HEK293T (cell line): ENCODE measurements around the gene SLC6A19.

Experiments
- CTCF ChIA-PET: fragments of 350-600 bp; formaldehyde crosslinking; extraction: SDS; loops from one replicate; lab custom pipeline; 2021; ENCODE audit warnings: antibody characterized with exemption, inconsistent platforms; lab: Yijun Ruan, JAX
- POLR2A ChIA-PET: fragments of 350-600 bp; formaldehyde crosslinking; extraction: SDS; loops from one replicate; lab custom pipeline; 2020; ENCODE audit warnings: antibody characterized with exemption, inconsistent platforms; lab: Yijun Ruan, JAX
- DNase-seq: peaks from one replicate; pipeline ENCODE4 v3.0.0; 2012; ENCODE audit warnings: mixed read lengths; ENCODE audit errors: extremely low spot score
- ARNT ChIP-seq: fragments of 450-650 bp; IDR thresholded peaks from 2 replicates; pipeline ENCODE4 v1.6.1; 2017; ENCODE audit warnings: mild to moderate bottlenecking
- BHLHE40 ChIP-seq: fragments of 450-650 bp; IDR thresholded peaks from 2 replicates; pipeline ENCODE4 v1.6.1; 2016; ENCODE audit warnings: mild to moderate bottlenecking, moderate library complexity, borderline replicate concordance
- CTBP1 ChIP-seq: fragments of 450-650 bp; IDR thresholded peaks from 2 replicates; pipeline ENCODE4 v1.6.1; 2016; ENCODE audit warnings: borderline replicate concordance
- ELF4 ChIP-seq: fragments of 450-650 bp; IDR thresholded peaks from 2 replicates; pipeline ENCODE4 v1.6.1; 2017; ENCODE audit warnings: antibody characterized with exemption
- FOXA1 ChIP-seq: fragments of 450-650 bp; IDR thresholded peaks from 2 replicates; pipeline ENCODE4 v1.6.1; 2016; ENCODE audit warnings: mild to moderate bottlenecking
- FOXK2 ChIP-seq: fragments of 450-650 bp; IDR thresholded peaks from 2 replicates; pipeline ENCODE4 v1.6.1; 2016; ENCODE audit warnings: mild to moderate bottlenecking
- FOXM1 ChIP-seq: fragments of 450-650 bp; IDR thresholded peaks from 2 replicates; pipeline ENCODE4 v1.6.1; 2017; ENCODE audit warnings: mild to moderate bottlenecking, borderline replicate concordance
- HDGF ChIP-seq: fragments of 450-650 bp; IDR thresholded peaks from 2 replicates; pipeline ENCODE4 v1.6.1; 2017; ENCODE audit warnings: antibody characterized with exemption, borderline replicate concordance
- L3MBTL2 ChIP-seq: fragments of 450-650 bp; conservative IDR thresholded peaks from 2 replicates; pipeline ENCODE4 v1.6.1; 2016; ENCODE audit warnings: mild to moderate bottlenecking
- LEF1 ChIP-seq: fragments of 450-650 bp; IDR thresholded peaks from 2 replicates; pipeline ENCODE4 v1.6.1; 2017; ENCODE audit warnings: mild to moderate bottlenecking, borderline replicate concordance
- NFRKB ChIP-seq: fragments of 450-650 bp; IDR thresholded peaks from 2 replicates; pipeline ENCODE4 v1.6.1; 2016; ENCODE audit warnings: mild to moderate bottlenecking, moderate library complexity
- PKNOX1 ChIP-seq: fragments of 450-650 bp; IDR thresholded peaks from 2 replicates; pipeline ENCODE4 v1.6.1; 2016
- SP1 ChIP-seq: fragments of 450-650 bp; IDR thresholded peaks from 2 replicates; pipeline ENCODE4 v1.6.1; 2017
- SUZ12 ChIP-seq: fragments of 450-650 bp; IDR thresholded peaks from 2 replicates; pipeline ENCODE4 v1.6.1; 2016; ENCODE audit warnings: mild to moderate bottlenecking
- TARDBP ChIP-seq: fragments of 450-650 bp; IDR thresholded peaks from 2 replicates; pipeline ENCODE4 v1.6.1; 2016
- ZNF384 ChIP-seq: fragments of 450-650 bp; IDR thresholded peaks from 2 replicates; pipeline ENCODE4 v1.6.1; 2016

Gene SLC6A19

GRCh38 chr5:1195916-1196315 is 5.5 kb upstream of the SLC6A19 start:
- TF ChIP-seq TARDBP: no peak
- no peak for TF ChIP-seq BHLHE40
- no peak for TF ChIP-seq ARNT
- TF ChIP-seq CTBP1: no peak
- no peak for TF ChIP-seq L3MBTL2
- no peak for TF ChIP-seq PKNOX1
- TF ChIP-seq FOXA1: no peak
- TF ChIP-seq HDGF: no peak
- no peak for TF ChIP-seq SP1
- no peak for TF ChIP-seq FOXK2
- no peak for TF ChIP-seq FOXM1
- no peak for TF ChIP-seq ELF4
- no peak for TF ChIP-seq LEF1
- TF ChIP-seq NFRKB: no peak
- no peak for TF ChIP-seq ZNF384
- TF ChIP-seq SUZ12: no peak
- no peak for DNase-seq
- ChIA-PET CTCF (no interaction called here), POLR2A (no interaction called here)

GRCh38 chr5:1196562-1196961 is 4.8 kb upstream of the SLC6A19 start:
- CTCF ChIA-PET: no interaction called here

GRCh38 chr5:1197876-1198666 is 3.3 kb upstream of the SLC6A19 start:
- no peak for TF ChIP-seq SP1
- no peak for TF ChIP-seq L3MBTL2
- no peak for TF ChIP-seq BHLHE40
- no peak for TF ChIP-seq ARNT
- no peak for TF ChIP-seq ELF4
- no peak for TF ChIP-seq TARDBP
- no peak for TF ChIP-seq FOXM1
- DNase-seq: no peak
- ChIA-PET POLR2A (no interaction called here), CTCF (interaction anchor here (0.9 kb wide), 1 partner anchor 24 kb away, joined by 3 read pairs; no protein-coding TSS in a partner anchor)

More at GRCh38 chr5:1196562-1196961, 4.8 kb upstream of the SLC6A19 start:
- DNase-seq: no peak
- POLR2A ChIA-PET: no interaction called here
- TF ChIP-seq ZNF384 (no peak), ELF4 (no peak), ARNT (no peak), NFRKB (no peak), SUZ12 (no peak), SP1 (no peak)

- ChIA-PET CTCF (no interaction called here), POLR2A (no interaction called here)
- TF ChIP-seq FOXM1: no peak
- DNase-seq: no peak
These were observed 2.1 kb upstream of the SLC6A19 start for GRCh38 chr5:1199340-1199648.

- CTCF ChIA-PET: no interaction called here
- POLR2A ChIA-PET: no interaction called here
- DNase-seq: no peak
- TF ChIP-seq BHLHE40 (no peak), CTBP1 (no peak), ARNT (no peak), LEF1 (no peak), ZNF384 (no peak), FOXK2 (no peak), L3MBTL2 (no peak), SP1 (no peak), NFRKB (no peak), HDGF (no peak), SUZ12 (no peak), FOXA1 (no peak)
These were observed 1.5 kb upstream of the SLC6A19 start for GRCh38 chr5:1199649-1200494.

- CTCF ChIA-PET: no interaction called here
- POLR2A ChIA-PET: no interaction called here
- no peak for DNase-seq
These were observed 684 bp upstream of the SLC6A19 start for GRCh38 chr5:1200495-1201326.

More at GRCh38 chr5:1200495-1201326, 684 bp upstream of the SLC6A19 start:
- TF ChIP-seq ARNT (no peak), HDGF (no peak), FOXA1 (no peak), LEF1 (no peak), ZNF384 (no peak), L3MBTL2 (no peak), SUZ12 (no peak), TARDBP (no peak), FOXK2 (no peak), ELF4 (no peak), NFRKB (no peak)
